Stimulated activated CD4-positive, alpha-beta T cell treated with anti-CD3 and anti-CD28 coated beads, Interleukin-2, amount 100 ng/mL, for 24 hours (primary cell): Measurements from ENCODE around the gene XRCC3.

ENCODE experiments used
- DNase-seq, 2 donors: peaks; one replicate each; pipeline ENCODE4 v3.0.0-alpha.2; 2020

Gene XRCC3

GRCh38 chr14:103738166-103738565, 22.9 kb upstream of the XRCC3 start:
- no peak for DNase-seq

GRCh38 chr14:103737432-103738045, 22.3 kb upstream of the XRCC3 start:
- DNase-seq, result no peak

- no peak for DNase-seq
Observed at GRCh38 chr14:103736546-103737431, 21.5 kb upstream of the XRCC3 start.

- no peak for DNase-seq
Observed at GRCh38 chr14:103735815-103736545, 20.7 kb upstream of the XRCC3 start.

- DNase-seq, result no peak
Observed at GRCh38 chr14:103735439-103735814, 20.2 kb upstream of the XRCC3 start.

- no peak for DNase-seq
Observed at GRCh38 chr14:103735022-103735421, 19.8 kb upstream of the XRCC3 start.

- DNase-seq, result no peak
Observed at GRCh38 chr14:103734081-103734888, 19.0 kb upstream of the XRCC3 start.

- DNase-seq, result no peak
Observed at GRCh38 chr14:103733651-103734050, 18.4 kb upstream of the XRCC3 start.

- no peak for DNase-seq
Observed at GRCh38 chr14:103732868-103733620, 17.8 kb upstream of the XRCC3 start.

- DNase-seq, result no peak
Observed at GRCh38 chr14:103731916-103732867, 16.9 kb upstream of the XRCC3 start.

GRCh38 chr14:103731481-103731880, 16.2 kb upstream of the XRCC3 start:
- DNase-seq, result no peak

- DNase-seq, result no peak
Observed at GRCh38 chr14:103730490-103731035, 15.3 kb upstream of the XRCC3 start.

GRCh38 chr14:103729496-103730448, 14.5 kb upstream of the XRCC3 start:
- no peak for DNase-seq

- DNase-seq, result no peak
Observed at GRCh38 chr14:103728721-103729120, 13.5 kb upstream of the XRCC3 start.

GRCh38 chr14:103728141-103728540, 12.9 kb upstream of the XRCC3 start:
- DNase-seq, result no peak

GRCh38 chr14:103727313-103727980, 12.2 kb upstream of the XRCC3 start:
- DNase-seq, result no peak

GRCh38 chr14:103726474-103726873, 11.2 kb upstream of the XRCC3 start:
- DNase-seq, result no peak

- DNase-seq, result no peak
Observed at GRCh38 chr14:103725739-103726395, 10.6 kb upstream of the XRCC3 start.
